Peyer's patch (tissue), 4 donors: Measurements from ENCODE around the gene HPD. TPM values are rescaled to one million over a fixed set of nuclear protein-coding genes. Genes with fewer than 3 reads are reported as not detected.
"Not testable (repeated sequence)": the region's sequence is repeated elsewhere in the genome, so short reads cannot be mapped to it uniquely, and the experiment has no call there.

Experiments
- DNase-seq, 3 donors: peaks; one replicate each; pipeline ENCODE4 v3.0.0-alpha.2; 2017 to 2019
- H3K27ac ChIP-seq, 4 donors: fragments of 200-600 bp; sonication (generic); one replicate each; pipeline ENCODE4 v1.5.1; 2016 to 2019
- H3K27me3 ChIP-seq, 2 donors: fragments of 200-600 bp; sonication (generic); one replicate each; pipeline ENCODE4 v1.5.1; 2019
- H3K36me3 ChIP-seq, 3 donors: fragments of 200-600 bp; sonication (generic); one replicate each; pipeline ENCODE4 v1.5.1; 2016 to 2019
- H3K4me1 ChIP-seq, 4 donors: fragments of 200-600 bp; sonication (generic); one replicate each; pipeline ENCODE4 v1.5.1; 2016 to 2019
- H3K4me3 ChIP-seq, 4 donors: fragments of 200-600 bp; sonication (generic); 1 replicate in 3 of 4; 2 replicates in 1 of 4; pipeline ENCODE4 v1.5.1; 2016 to 2019; ENCODE audit warnings: mild to moderate bottlenecking in 1 of 4
- H3K9me3 ChIP-seq, 4 donors: fragments of 200-600 bp; sonication (generic); one replicate each; pipeline ENCODE4 v1.5.1; 2016 to 2019; ENCODE audit warnings: mild to moderate bottlenecking in 1 of 4
- POLR2A ChIP-seq, 2 donors: fragments of 450-650 bp; IDR thresholded peaks; one replicate each; pipeline ENCODE4 v1.5.1; 2017; ENCODE audit warnings: antibody characterized with exemption in 2 of 2, mild to moderate bottlenecking in 2 of 2, moderate library complexity in 2 of 2
- total RNA-seq, 4 donors: library from RNA; depleted of rRNA; stranded (reverse); fragments of >200 nt; gene quantifications; one replicate each; pipeline ENCODE4 v1.1.0, GENCODE V29; 2016
- TF ChIP-seq, protein P1 (sequence below), 6 experiments: fragments of 450-650 bp in 4 of 6; fragments of 200-600 bp in 2 of 6; sonication (generic) in 1 of 6; IDR thresholded peaks; one replicate each; pipeline ENCODE4 v1.5.1; 2017 to 2019; ENCODE audit warnings: antibody characterized with exemption in 6 of 6, mild to moderate bottlenecking in 3 of 6, moderate library complexity in 1 of 6

HPD gene
- total RNA-seq, 4 donors from 2014 or later: not detected

DNA sequence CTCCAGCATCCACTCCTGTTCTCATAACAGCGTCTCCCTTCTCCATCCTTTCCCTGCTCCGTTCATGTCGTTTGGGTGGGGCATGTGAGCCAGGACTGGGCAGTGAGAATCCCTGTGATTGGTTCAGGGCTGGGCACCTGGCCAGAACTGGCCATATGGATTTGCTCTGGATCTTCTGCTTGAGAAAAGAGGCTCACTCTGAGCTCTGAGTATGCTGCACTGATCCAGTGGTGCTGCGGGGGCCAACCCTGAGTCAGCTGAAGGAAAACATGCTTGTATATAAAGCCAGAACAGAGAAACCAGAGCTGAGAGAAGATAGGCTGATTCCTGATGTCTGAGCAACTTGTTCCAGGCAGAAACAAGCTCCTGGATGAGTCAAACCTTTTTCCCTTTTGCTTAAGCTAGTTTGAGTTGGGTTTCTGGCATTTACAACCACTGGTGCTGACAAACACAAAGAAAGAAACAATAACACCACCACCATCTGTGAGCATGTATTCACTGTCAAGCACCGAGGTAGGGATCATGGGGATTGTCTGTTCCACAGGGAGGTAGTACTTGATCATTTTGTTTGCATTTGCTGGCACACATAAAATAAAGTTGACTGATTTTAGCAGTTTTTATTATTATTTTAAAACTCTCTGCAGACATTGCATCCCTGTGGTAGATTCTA lies 14.0 kb upstream of the HPD start:
- no peaks in the 10 kb centered on the region for H3K9me3 ChIP-seq
- no peaks in the 10 kb centered on the region for H3K27me3 ChIP-seq
- no peaks in the 10 kb centered on the region for H3K4me1 ChIP-seq
- no peak for DNase-seq
- no peak overlapping the region for H3K4me3 ChIP-seq
- H3K27ac ChIP-seq: peak overlapping the region in 1 of 4 donors; percentile 32
- TF ChIP-seq, protein P1, sequence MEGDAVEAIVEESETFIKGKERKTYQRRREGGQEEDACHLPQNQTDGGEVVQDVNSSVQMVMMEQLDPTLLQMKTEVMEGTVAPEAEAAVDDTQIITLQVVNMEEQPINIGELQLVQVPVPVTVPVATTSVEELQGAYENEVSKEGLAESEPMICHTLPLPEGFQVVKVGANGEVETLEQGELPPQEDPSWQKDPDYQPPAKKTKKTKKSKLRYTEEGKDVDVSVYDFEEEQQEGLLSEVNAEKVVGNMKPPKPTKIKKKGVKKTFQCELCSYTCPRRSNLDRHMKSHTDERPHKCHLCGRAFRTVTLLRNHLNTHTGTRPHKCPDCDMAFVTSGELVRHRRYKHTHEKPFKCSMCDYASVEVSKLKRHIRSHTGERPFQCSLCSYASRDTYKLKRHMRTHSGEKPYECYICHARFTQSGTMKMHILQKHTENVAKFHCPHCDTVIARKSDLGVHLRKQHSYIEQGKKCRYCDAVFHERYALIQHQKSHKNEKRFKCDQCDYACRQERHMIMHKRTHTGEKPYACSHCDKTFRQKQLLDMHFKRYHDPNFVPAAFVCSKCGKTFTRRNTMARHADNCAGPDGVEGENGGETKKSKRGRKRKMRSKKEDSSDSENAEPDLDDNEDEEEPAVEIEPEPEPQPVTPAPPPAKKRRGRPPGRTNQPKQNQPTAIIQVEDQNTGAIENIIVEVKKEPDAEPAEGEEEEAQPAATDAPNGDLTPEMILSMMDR (IDR thresholded peaks at IDR 0.05): no peak
- TF ChIP-seq POLR2A (IDR thresholded peaks at IDR 0.05): no peak
- no peaks in the 10 kb centered on the region for H3K36me3 ChIP-seq

DNA sequence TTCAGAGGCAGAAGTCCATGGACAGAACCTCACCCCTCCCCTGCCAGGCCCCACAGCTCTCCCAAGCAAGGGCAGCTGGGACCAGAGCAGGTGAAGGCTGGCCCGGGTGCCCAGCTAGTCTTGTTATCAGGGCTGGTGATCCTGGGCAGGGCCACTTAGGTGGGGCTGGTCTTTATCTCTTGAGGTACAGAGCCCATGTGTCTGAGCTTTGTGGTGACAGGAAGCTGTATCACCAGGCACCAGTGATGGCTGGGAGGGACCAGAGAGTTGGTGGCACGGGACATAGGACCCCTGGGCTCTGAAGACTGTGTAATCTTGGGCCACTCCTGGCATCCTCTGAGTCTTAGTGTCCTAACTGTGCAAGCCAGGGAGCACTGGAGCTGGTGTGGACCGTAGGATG lies 12.8 kb upstream of the HPD start:
- Histone ChIP-seq H3K9me3 (no peaks in the 10 kb centered on the region), H3K4me1 (no peaks in the 10 kb centered on the region), H3K27ac (no peak overlapping the region), H3K27me3 (no peaks in the 10 kb centered on the region), H3K36me3 (no peaks in the 10 kb centered on the region), H3K4me3 (no peak overlapping the region)
- TF ChIP-seq, protein P1 (IDR thresholded peaks at IDR 0.05): no peak
- no peak for TF ChIP-seq POLR2A (IDR thresholded peaks at IDR 0.05)
- DNase-seq: no peak

DNA sequence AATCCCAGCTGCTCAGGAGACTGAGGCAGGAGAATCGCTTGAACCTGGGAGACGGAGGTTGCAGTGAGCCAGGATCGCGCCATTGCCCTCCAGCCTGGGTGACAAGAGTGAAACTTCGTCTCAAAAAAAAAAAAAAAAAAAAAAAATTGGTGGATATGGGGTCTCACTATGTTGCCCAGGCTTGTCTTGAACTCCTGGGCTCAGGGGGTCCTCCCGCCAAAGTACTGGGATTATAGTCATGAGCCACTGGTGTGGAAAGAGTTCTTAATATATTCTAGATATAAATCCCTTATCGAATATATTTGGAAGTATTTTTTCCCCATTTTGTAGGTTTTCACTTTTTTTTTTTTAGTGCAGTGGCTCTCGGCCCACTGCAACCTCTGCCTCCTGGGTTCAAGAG lies 10.6 kb upstream of the HPD start:
- H3K27me3 ChIP-seq, H3K36me3 ChIP-seq, H3K4me3 ChIP-seq, H3K27ac ChIP-seq, DNase-seq, H3K9me3 ChIP-seq, H3K4me1 ChIP-seq: not testable (repeated sequence)

DNA sequence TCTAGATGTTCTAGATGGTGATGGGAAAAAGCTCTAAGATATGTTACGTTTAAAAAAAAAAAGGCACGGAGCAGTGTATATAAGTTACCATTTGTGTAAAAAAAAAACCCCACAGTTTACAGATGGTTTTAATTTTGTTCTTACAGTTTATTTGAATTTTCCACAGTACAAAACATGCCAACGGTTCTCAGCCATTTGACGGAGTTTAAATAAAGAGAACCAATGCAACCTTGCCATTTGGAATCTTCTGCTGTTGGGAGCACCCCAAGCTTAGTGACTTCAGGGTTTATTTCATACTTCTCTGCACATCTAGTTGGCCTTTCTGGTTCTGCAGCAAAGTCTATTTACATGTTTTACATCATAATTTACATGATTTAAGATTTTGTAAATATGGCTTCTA lies 7.7 kb upstream of the HPD start:
- no peaks in the 10 kb centered on the region for H3K27me3 ChIP-seq

DNA sequence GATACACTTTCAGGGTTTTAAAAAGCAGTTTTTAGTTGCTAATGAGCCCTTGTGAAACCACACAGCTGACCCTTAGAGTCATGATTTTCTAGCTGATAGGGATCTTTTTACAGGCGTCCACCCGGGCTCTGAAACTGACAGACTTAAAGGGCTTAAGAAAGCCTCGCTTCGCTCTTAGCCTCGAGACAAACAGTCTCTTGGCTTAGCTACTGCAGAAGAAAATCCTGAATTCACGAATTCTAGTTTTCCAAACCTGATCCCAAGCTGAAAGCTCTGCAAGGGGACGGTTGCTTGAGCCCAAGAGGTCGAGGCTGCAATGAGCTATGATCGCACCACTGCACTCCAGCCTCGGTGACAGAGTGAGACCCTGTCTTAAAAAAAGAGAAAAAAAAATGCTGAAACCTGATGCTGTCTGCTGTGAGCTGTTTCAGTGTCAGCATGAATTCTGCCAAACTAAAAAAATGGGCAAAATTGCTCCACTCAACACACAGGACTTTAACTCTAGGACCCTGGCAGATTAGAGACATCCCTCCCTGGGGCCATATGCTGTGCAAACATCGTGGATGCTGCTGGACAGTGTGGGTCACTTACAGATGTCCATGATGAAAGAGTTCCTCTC lies 3.1 kb upstream of the HPD start:
- Histone ChIP-seq H3K27me3 (no peaks in the 10 kb centered on the region), H3K27ac (no peak overlapping the region), H3K9me3 (no peaks in the 10 kb centered on the region), H3K36me3 (no peaks in the 10 kb centered on the region), H3K4me3 (no peak overlapping the region), H3K4me1 (peaks cover 0 to 9% (median 0%) of the 10 kb centered on the region in 4 donors)
- TF ChIP-seq, protein P1 (IDR thresholded peaks at IDR 0.05): no peak
- TF ChIP-seq POLR2A (IDR thresholded peaks at IDR 0.05): no peak
- no peak for DNase-seq

More for the DNA sequence above, 7.7 kb upstream of the HPD start:
- no peak overlapping the region for H3K4me3 ChIP-seq
- H3K9me3 ChIP-seq: no peaks in the 10 kb centered on the region
- H3K36me3 ChIP-seq: no peaks in the 10 kb centered on the region
- H3K27ac ChIP-seq: no peak overlapping the region
- no peaks in the 10 kb centered on the region for H3K4me1 ChIP-seq
- TF ChIP-seq POLR2A (IDR thresholded peaks at IDR 0.05): no peak
- TF ChIP-seq, protein P1 (IDR thresholded peaks at IDR 0.05): no peak
- no peak for DNase-seq

DNA sequence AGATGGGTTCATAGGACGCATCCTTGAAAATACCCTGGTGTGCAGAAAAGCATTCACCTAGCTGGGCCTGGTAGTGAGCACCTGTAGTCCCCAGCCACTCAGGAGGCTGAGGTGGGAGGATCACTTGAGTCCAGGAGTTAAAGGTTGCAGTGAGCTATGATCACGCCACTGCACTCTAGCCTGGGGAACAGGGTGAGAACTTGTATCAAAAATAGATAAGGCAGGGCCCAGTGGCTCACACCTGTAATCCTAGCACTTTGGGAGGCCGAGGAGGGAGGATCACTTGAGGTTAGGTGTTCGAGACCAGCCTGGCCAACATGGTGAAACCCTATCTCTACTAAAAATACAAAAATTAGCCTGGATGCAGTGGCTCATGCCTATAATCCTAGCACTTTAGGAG lies 2.0 kb upstream of the HPD start:
- DNase-seq, H3K27me3 ChIP-seq, H3K36me3 ChIP-seq, H3K4me3 ChIP-seq, H3K4me1 ChIP-seq, H3K27ac ChIP-seq, H3K9me3 ChIP-seq: not testable (repeated sequence)
